DMS53 (cell line): ENCODE data around the gene SIRT2.
"Not testable (repeated sequence)": the region's sequence is repeated elsewhere in the genome, so short reads cannot be mapped to it uniquely, and the experiment has no call there.

Experiments
- DNase-seq: peaks from one replicate; lab custom pipeline; 2025; lab: John Stamatoyannopoulos, UW

The SIRT2 gene

DNA sequence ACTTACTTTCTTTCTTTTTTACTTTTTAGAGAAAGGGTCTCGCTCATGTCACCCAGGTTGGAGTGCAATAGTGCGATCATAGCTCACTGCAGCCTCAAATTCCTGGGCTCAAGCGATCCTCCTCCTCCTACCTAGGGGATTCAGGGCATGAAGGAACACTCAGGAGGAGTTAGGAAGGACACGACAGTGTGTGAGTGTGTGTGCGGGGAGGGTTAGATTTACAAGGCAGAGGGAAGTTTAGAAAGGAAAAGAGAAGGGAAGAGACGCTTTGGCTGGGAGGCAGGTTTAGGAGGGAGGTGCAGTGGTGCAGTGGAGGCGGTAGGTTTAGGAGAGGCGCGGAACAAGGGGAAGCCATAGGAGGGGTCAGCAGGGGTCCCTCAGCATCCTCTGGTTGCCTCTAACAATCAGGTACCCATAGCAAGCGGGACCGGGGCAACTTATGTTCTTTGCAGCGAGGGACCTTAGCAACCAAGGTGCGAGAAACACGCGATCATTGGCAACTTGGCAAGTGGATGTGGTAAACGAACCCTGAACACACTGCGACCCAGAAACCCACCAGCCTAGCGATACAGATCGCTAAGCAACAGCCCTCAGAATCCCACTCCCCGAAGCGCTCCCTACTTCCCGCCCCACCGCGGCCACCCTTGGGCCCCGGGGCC, 501 bp downstream of the SIRT2 start:
- peak; percentile 70 for DNase-seq

DNA sequence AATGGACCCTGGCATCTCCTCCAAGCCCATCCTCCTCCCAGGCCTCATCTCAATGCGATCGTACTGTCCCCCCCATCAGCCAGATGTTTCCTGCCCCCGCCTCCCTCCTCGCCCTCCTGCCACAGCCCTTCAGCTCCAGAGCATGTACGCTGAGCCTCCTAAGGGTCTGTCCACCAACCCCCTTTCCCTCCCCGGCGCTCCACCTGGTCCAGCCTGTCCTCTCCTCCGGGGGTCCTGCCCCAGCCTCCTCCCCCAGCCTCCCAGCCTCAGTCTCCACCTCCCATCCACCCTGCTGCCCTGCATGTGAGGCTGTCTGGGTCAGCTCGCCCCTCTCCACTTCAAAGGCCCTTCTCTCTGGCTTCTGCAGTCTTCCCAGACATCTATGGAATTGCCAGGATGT, 4.5 kb downstream of the SIRT2 start:
- no peak for DNase-seq

DNA sequence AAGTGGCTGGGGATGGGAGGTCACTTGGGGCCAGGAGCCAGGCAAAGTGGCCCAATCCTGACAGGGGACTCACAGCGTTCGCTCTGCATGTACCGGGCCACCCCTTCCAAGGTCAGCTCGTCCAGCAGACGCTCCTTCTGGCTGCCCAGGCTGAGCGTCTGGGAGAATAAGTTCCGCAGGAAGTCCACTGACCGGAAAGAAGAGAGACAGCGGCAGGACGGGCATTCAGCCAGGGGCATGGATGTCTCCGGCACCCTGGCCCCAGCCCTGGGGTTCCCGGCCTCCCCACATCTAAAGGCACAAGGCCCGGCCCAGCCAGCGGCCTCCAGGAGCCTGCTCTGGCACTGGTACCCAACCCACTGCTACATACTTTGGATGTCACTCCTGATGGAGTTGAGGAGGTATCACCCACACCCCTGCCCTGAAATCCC, 6.1 kb downstream of the SIRT2 start:
- DNase-seq, result no peak

DNA sequence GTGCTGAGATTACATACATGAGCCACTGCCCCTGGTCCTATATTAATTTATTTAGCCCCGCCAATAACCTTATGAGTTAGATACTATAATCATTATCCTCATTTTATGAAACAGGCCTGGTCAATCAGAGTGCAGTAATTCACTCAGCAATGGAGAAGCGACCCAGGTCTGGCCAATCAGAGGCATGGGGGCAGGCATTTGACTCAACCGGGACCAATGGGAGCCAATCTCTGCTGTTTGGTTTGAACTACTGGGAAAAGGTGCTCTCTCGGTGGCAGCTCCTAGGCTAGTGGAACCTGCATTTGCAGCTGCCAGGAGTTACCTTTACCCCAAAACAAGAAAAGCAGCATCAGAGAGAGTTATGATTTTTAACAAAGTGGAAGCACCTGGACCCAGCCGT, 6.6 kb downstream of the SIRT2 start:
- DNase-seq, result no peak

DNA sequence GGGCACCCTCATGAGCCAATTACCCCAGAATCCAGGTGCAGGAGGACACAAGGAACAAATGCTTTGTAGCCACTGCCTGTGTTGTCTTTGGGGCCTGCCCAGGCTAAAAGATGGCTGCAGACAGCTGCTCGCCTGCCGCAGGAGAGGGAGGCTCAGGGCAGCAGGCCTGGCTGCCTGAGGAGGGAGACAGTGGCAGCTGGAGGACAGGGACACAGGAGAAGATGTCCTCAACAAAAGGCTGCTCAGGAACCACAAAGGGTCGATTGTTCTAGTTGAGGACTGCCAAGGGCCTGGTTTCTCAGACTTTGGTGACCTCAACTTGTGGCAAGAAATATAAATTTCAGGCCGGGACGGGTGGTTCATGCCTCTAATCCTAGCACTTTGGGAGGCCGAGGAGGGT, 7.6 kb downstream of the SIRT2 start:
- DNase-seq, result no peak

DNA sequence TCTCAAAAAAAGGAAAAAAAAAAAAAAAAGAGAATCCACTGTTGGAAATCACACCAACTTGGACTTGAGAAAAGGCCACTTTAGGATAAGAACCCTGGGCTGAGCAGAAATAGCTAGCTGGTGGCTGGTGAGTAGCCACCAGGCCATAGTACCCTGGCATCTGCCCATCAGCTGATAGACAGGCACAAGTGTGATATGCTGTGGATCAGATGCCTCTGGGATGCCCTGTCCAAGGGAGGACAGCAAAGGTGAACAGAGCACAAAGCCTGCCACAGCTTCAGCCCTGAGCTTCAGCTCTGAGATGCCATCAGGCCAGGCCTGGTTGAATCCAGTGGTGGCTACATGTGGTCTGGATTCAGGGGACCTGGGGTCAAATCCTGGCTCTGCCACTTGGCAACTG, 8.7 kb downstream of the SIRT2 start:
- DNase-seq, result no peak

DNA sequence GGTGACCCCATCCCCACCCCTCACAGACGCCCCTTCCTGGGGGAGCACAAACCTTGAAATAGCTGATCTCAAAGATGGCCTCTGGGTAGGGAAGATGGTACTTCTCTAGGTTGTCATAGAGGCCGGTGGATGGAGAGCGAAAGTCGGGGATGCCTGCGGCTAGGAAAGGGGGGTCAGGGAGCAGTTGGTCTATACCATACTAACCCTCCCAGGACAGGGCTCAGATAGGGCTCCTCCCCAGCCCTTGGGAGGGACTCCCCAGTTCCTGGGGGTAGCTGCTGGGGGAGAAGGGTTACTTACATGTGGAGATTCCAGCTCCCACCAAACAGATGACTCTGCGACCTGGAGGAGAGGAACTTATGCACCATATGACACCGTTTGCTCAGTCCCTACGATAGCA, 9.6 kb downstream of the SIRT2 start:
- no peak for DNase-seq

DNA sequence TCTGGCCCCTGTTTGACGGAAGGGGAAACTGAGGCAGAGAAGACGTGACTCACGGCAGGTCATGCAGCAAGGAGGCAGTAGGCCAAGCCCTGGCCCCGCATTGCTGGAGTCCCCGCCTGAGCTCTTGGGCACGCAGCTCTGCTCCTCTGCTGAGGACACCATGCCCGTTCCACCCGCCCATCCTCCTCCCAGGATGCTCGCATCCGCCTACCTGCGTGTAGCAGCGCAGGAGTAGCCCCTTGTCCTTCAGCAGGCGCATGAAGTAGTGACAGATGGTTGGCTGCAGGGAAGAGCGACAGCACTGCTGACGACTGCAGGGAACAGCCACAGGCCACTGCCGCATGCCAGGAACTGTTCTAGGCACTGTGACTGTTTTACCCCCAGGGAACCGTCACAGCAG, 10.5 kb downstream of the SIRT2 start:
- DNase-seq, result no peak

DNA sequence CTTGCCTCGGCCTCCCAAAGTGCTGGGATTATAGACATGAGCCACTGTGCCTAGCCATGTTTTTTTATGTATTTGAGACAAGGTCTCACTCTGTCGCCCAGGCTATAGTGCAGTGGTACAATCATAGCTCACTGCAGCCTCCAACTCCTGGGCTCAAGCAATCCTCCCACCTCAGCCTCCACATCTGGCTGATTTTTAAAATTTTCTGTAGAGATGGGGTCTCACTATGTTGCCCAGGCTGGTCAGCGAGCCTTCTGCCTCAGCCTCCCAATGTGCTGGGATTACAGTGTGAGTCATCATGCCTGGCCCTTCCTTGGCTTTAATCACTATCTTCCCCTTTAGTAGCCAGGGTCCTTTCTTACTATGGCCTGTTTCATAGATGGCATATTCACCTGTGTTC, 14.7 kb downstream of the SIRT2 start:
- not testable (repeated sequence) for DNase-seq

DNA sequence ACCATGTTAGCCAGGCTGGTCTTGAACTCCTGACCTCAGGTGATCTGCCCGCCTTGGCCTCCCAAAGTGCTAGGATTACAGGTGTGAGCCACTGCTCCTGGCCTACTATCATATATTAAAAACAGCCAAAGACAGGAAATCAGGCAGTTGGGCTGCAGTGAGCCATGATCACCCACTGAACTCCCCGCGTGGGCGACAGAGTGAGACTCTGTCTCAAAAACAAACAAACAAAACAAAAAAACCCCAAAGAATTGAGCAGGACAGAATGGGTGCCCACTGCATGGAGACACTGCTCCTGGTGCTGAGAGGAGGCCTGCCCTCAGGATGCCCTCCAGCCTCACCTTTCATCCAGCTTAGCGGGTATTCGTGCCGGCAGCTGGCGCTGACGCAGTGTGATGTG, 16.1 kb downstream of the SIRT2 start:
- DNase-seq, result no peak

DNA sequence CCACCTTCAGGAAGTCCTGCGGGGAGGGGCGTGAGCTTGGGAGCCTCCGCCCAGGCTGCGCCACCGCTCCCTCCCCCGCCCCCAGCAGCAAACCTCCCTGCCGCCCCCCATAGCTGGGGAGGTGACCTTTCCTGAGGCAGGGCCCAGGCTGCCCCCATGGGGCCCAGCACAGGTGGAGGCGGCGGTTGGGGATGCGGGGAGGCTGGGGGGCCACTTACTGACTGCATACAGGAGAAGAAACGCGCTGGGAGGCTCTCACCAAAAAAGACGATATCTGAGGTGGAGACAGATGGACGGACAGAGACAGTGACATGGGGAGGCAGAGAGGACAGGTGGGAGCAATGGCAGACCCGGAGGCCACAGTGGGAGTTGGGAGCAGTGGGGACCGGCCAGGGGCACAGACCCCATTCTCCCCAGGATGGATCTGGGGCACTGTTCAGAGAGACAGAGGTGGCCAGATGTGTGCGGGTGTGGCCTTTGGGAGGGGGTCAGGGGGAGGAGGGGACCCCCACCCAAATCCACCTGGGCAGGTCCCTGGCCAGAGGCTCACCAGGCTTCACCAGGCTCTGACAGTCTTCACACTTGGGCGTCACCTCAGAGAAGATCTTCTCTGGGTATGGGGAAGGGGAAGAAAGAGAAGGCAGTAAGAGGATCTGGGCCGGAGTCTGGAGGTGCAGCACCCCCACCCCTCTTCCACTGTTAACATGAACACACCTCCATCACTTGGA, 18.4 kb downstream of the SIRT2 start:
- DNase-seq, result no peak

DNA sequence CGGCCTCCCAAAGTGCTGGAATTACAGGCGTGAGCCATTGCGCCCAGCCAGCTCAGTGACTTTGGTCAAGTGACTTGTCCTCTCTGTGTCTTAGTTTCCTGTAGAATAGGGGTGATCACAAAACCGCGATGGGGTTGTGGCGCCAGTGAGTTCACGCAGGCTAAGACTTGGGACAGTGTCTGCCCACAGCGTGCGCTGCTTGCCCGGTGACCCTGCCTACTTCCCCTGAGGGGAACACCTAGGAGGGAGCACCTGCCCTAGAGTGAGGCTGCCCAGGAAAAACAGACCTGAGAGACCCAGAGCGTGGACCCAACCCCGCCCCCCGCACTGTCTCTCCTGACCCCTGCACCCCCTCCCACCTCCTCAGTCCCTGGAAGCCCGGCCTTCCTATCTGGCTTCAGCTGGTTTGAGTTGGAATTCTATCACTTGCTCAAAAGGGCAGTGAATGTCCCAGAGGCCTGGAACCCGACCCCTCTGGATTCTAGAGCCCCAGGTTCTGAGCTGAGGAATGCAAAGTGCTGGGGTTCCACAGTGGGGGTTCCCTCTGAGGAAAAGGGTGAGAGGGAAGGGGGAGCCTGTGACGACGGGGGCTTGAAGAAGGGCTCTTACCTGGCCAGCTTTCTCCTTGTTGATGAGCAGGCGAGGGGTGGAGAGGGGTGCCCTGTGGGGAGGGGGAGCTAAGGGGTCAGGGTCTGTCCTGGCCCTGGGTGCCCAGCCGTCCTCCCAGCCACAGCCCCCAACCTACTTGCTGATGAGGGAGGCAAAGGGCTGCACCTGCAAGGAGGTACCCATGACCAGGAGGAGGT, 19.1 kb downstream of the SIRT2 start:
- DNase-seq, result no peak

DNA sequence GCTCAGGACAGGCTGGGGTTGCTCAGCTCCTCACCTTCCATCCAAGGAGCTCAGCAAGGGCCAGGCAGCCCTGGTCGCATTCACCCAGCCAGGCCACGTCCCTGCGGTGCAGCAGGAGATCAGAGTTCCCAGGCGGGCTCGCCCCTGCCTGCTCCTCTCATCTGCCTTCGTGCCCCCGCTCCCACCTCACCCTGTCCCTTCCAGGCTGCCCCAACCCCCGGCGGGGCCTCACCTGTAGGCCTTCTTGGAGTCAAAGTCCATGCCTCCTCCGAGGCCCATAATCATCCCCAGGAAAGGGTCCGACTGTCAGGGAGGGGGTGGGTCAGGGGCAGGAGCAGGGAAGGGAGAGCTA, 20.0 kb downstream of the SIRT2 start:
- no peak for DNase-seq

DNA sequence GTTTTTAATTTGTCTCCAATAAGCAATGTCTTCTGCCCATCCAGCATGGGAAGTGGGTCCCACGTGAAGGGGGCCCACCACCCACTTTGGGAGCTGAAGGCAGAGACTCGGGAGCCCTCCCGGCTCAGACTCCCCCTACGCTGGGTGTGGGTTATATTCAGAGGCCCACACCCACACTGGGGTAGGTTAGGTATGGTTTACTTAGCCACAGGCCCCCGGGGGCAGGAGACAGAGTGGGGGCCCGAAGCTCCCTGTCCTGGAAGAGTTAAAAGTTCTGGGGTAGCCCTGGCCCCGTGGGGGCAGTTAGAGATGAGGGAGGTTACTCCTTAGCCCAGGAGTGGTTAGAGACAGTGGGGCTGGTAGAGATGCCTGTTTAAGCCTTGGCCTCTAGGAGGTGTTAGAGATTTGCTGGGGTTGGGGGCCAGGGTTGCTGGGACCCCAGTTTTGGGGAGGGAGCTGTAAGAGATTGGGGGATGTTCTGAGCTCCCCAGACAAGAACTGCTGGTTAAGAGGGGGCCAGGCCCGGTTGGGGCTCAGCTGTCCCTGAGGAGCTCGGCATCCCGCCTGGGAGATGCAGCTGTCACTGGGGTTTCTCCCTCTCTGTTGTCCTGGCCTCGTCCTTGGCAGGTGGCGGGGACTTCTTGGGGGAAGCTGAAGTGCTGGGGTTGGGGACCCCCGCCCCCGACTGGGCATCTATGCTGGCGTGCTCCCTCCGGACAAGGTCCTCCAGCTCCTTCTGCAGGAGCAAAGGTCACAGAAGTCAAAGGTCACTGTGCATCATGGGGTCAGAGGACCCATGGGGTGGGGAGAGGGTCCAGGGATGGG, 20.6 kb downstream of the SIRT2 start:
- DNase-seq, result no peak

DNA sequence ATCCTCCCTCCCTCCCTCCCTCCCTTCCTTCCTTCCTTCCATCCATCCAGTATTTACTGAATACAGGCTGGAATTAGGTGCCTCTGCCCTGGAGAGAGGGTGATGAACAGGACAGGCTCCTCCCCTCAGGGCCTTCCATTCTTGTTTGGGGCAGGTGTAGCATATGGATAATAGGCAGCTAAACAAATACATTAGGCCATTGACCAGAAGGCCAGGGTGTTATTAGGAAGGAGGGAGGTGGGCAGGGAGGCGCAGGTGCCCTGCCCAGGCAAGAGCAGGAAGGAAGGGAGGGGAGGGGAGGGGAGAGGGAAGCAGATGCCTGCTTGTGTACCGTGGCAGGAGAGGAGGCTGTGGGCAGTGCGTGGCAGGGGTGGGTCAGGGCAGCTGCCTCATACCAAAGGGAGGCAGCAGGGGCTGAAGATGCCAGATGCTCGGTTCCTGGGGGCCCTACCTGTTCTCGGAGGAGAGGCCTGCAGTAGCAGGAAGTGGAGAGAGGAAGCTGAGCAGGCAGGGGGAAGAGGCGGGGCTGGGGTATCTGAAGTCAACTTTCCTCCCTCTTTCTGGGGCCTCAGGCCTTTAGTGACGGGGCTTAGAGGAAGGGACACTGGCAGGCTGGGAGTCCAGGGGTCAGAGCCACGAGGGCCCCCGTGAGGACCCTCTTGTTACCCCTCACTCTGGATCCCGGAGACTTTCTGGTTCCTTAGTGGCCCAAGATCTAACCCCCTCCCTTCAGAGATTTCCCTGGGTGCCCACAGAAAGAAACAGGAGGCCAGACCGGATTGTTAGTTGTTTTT, 21.4 kb downstream of the SIRT2 start, which contains the start of gene RINL:
Gene RINL, minus strand, starts transcription at position 495 of the 794 bp plus-strand sequence. CDS start 1,533 bp downstream, outside the sequence.
- peak; percentile 100 for DNase-seq

DNA sequence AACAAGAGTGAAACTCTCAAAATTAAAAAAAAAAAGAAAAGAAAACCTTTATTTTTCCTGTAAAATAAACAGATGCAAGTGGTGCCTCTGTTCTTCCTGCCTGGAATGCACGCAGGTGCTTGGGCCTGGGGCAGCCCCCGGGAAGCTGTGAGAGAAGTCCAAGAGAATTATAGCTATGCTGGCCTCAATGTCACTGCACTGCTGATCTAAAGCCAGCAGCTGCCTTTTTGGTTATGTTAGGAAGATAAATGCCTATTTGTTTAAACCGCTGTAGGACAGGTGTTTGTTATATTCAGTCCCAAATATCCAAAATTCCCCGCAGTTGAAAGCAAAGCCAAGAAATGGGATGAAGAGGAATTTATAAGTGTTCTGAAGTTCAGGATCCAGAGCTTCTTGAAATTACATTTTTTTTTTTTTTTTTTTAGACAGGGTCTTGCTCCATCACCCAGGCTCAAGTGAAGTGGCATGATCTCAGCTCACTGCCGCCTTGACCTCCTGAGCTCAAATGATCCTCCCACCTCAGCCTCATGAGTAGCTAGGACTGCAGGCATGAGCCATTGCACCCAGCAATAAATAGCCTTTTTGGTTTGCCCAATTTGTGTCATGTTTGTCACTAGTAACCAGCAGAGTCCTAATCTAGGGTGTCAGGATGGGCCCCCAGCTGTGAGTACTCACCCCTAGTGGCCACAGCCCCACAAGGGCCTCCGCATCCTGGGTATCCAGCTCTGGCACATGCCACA, 23.6 kb downstream of the SIRT2 start:
- peak; percentile 45 for DNase-seq

DNA sequence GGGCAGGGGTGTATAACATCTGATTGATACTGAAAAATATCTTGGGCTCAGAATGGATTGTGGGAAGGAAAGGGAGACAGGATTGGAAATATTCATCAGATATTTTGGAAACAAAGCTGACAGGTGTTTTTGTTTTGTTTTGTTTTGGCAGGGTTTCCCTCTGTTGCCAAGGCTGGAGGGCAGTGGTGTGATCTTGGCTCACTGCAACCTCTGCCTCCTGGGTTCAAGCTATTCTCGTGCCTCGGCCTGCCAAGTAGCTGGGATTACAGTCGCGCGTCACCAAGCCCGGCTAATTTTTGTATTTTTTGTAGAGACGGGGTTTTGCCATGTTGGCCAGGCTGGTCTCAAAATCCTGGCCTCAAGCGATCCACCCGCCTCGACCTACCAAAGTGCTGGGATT, 26.0 kb downstream of the SIRT2 start:
- DNase-seq, result not testable (repeated sequence)

DNA sequence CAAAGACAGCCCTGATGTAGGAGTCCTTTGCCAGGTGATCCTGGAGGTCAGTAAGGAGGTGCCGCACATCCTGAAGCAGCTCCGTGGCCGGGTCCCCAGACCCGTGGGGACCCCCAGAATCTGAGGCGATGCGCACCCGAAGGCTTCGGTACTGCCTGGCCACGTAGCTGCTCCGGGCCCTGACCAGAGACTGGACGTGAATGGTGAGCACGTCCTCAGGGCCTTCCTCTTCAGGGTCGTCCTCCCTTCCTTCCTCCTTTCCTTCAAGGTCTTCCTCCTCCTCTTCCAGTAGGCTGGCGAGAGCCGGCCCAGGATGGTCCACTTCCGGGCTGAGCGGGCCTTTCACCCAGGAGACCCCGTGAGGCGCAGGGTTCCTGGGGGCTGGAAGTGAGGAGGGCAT, 28.8 kb downstream of the SIRT2 start:
- DNase-seq, result no peak

DNA sequence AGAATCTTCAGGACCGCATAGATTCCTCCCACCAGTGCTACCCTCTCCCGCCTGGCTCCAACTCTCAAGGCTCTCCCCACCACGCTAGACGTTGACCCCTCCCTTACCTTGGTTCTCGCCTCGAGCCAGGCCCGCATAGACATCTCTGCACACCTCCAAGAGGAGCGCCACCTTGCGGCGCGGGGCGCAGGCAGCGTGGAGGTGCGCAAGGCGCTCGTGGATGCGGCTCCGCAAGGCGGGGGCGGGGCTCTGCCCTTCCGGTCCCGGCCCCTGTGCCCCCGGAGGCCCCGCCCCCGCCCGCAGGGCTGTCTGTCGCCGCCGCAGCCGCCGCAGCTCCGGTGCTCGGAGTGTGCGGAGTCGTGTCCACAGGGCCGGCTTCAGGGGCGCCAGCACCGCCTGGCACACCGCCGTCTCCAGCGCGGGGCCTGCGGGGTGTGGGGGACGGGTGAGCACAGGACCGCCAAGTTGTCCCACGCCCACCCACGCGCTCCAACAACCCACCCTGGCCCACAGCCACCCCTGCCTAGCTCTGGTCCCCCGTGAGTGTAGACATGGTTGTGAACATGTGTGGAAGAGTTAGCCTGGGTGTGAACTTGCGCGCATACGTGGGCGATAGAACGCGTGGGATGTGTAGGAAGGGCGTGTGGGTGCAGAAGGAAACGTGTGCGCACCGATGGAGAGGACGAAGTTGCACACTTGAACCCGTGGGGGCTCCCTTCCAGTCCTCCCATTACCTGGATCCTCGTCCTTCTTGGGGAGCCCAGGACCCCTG, 29.4 kb downstream of the SIRT2 start:
- peak; percentile 99 for DNase-seq
